GM21528 (cell line): ENCODE measurements around the gene IL6.
"Not testable (repeated sequence)": the region's sequence is repeated elsewhere in the genome, so short reads cannot be mapped to it uniquely, and the experiment has no call there.

Experiments
- ATAC-seq: cut with Tn5 transposase; IDR thresholded peaks from one replicate; pipeline ENCODE4 v1.9.1; 2021; ENCODE audit warnings: mild to moderate bottlenecking, moderate library complexity; ENCODE audit not compliant: unreplicated experiment, low FRiP score

The IL6 gene

DNA sequence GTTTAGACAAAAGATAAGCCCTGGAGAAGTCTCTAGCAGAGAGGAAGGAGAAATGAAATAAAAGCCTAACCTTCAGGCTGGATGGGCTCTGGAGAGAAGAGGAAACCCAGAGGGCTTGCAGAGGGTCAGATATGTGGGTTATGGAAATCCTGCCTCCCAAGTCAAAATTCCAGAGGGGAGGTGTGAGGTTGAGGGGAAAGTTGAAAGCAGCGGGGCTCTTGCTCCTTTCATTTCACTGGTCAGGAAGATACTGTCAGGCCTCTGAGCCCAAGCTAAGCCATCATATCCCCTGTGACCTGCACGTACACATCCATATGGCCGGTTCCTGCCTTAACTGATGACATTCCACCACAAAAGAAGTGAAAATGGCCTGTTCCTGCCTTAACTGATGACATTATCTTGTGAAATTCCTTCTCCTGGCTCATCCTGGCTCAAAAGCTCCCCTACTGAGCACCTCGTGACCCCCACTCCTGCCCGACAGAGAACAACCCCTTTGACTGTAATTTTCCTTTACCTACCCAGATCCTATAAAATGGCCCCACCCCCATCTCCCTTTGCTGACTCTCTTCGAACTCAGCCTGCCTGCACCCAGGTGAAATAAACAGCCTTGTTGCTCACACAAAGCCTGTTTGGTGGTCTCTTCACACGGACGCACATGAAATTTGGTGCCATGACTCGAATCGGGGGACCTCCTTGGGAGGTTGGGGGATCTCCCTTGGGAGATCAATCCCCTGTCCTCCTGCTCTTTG, 23.7 kb upstream of the IL6 start:
- ATAC-seq: not testable (repeated sequence)

DNA sequence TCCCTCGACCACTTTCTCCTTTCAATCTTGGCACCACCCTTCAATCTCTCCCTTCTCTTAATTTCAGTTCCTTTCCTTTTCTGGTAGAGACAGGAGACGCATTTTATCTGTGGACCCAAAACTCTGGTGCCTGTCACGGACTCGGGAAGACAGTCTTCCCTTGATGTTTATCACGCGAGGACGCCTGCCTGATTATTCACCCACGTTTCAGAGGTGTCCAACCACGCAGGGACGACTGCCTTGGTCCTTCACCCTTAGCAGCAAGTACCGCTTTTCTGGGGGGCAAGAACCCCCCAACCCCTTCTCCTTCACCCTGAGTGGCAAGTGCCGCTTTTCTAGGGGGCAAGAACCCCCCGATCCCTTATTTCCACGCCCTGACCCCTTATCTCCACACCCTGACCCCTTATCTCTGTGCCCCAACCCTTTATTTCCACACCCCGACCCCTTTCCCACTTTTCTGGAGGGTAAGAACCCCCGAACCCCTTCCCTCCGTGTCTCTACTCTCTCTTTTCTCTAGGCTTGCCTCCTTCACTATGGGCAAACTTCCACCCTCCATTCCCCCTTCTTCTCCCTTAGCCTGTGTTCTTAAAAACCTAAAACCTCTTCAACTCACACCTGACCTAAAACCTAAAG, 22.9 kb upstream of the IL6 start:
- ATAC-seq: not testable (repeated sequence)

DNA sequence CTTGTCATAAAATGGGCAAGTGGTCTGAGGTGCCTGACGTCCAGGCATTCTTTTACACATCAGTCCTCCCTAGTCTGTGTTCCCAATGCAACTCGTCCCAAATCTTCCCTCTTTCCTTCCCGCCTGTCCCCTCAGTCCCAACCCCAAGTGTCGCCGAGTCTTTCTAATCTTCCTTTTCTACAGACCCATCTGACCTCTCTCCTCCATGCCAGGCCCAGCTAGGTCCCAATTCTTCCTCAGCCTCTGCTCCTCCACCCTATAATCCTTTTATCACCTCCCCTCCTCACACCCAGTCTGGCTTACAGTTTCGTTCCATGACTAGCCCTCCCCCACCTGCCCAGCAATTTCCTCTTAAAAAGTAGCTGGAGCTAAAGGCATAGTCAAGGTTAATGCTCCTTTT, 22.3 kb upstream of the IL6 start:
- not testable (repeated sequence) for ATAC-seq

DNA sequence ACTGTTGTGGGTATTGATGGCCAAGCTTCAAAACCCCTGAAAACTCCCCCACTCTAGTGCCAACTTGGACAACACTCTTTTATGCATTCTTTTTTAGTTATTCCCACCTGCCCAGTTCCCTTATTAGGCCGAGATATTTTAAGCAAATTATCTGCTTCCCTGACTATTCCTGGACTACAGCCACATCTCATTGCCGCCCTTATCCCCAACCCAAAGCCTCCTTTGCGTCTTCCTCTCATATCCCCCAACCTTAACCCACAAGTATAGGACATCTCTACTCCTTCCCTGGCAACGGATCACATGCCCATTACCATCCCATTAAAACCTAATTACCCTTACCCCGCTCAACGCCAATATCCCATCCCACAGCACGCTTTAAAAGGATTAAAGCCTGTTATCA, 21.1 kb upstream of the IL6 start:
- ATAC-seq: not testable (repeated sequence)

DNA sequence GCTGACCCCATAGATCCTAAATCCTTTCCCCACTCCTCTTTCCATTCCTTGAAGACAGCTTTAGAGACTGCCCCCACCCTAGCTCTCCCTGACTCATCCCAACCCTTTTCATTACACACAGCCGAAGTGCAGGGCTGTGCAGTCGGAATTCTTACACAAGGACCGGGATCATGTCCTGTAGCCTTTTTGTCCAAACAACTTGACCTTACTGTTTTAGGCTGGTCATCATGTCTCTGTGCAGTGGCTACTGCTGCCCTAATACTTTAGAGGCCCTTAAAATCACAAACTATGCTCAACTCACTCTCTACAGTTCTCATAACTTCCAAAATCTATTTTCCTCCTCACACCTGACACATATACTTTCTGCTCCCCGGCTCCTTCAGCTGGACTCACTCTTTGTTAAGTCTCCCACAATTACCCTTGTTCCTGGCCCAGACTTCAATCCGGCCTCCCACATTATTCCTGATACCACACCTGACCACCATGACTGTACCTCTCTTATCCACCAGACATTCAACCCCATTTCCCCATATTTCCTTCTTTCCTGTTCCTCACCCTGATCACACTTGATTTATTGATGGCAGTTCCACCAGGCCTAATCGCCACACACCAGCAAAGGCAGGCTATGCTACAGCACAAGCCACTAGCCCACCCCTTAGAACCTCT, 19.8 kb upstream of the IL6 start:
- not testable (repeated sequence) for ATAC-seq

DNA sequence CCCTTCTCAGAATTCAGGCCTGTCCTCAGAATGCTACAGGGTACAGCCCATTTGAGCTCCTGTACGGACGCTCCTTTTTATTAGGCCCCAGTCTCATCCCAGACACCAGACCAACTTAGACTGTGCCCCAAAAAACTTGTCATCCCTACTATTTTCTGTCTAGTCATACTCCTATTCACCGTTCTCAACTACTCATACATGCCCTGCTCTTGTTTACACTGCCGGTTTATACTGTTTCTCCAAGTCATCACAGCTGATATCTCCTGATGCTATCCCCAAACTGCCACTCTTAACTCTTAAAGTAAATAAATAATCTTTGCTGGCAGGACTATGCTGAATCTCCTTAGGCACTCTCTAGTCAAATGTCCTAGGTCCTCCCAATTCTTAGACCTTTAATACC, 18.8 kb upstream of the IL6 start:
- not testable (repeated sequence) for ATAC-seq

DNA sequence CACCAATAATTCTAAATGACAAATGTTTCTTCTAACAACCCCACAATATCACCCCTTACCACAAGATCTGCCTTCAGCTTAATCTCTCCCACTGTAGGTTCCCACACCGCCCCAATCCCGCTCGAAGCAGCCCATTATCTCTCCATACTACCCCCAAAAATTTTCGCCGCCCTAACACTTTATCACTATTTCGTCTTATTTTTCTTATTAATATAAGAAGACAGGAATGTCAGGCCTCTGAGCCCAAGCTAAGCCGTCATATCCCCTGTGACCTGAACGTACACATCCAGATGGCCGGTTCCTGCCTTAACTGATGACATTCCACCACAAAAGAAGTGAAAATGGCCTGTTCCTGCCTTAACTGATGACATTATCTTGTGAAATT, 18.3 kb upstream of the IL6 start:
- not testable (repeated sequence) for ATAC-seq

DNA sequence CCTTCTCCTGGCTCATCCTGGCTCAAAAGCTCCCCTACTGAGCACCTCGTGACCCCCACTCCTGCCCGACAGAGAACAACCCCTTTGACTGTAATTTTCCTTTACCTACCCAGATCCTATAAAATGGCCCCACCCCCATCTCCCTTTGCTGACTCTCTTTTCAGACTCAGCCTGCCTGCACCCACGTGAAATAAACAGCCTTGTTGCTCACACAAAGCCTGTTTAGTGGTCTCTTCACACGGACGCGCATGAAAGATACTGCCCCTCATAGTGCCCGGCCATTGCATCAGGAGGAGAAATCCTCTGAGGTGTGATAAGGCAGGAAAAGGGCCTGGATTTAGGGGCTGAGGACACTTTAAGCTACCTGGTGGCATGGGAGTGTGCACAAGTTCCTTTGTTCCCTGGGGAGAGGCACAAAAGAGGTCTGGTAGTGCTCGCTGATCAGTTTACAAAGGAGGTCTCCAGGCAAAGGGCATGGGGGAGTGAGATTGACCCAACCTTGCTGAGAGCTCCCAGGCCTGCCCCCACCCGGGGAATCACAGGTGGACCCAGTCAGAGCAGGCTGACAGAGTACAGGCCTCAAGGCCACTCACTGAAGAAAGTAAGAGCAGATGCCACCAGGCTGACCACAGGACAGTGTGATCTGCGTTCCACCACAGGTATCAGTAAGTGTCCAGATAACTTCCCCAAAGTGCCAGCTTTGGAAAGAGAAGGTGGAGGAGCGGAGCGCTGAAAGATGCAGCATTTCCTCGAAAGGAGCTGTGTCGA, 17.8 kb upstream of the IL6 start:
- not testable (repeated sequence) for ATAC-seq

DNA sequence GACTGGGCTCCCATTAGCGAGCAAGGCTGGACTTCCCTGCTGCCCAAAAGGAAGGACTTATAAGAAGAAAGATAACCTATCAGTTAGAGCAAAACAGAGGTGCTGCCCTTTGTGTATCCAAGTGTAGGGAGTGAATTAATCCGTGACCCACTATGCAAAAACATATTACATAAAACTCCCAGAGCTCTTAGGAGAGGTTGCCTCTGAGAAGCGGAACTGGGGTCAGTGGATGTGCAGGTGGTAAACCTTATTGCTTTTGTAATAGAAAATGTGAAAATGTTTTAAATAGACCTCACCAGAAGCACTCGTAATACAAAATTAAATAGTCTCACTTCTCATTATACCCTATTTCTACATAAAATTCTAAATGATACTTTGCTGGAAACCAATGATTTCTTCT, 17.1 kb upstream of the IL6 start:
- ATAC-seq: no peak

DNA sequence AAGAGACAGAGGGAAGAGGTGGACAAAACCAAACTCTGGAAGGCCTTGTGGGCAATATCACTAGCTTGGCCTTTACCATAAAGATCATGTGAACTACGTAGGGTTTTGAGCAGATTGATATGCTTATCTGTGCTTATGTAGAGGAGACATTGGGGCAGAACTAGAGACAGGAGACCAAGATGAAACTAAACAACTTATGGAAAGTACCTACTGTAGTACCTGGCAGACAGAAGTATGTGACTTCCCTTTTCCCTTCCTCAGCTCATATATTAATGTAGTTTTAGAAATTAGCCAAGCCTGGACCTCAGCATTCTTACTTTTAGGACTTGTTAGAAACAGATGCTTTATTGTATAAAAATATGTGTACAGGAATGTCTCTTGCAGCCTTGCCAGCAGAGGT, 14.0 kb upstream of the IL6 start:
- no peak for ATAC-seq

DNA sequence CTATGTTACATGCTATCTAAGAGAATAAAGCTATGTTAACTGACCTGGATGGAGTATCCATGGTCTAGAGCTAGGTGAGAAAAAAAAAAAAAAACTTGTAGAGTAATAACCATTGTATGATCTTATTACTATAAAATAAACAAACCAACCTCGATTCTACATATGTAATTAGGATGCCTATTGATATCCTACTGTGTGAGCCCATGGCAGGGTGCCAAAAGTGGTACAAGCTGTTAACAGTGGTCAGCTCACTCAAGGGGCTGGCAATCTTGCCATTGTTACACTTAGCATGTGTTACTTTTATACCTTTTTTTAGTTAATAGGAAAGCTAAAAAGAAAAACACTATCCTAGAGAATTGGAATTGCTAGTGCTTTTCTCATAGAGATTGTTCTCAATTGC, 13.5 kb upstream of the IL6 start:
- ATAC-seq: no peak

DNA sequence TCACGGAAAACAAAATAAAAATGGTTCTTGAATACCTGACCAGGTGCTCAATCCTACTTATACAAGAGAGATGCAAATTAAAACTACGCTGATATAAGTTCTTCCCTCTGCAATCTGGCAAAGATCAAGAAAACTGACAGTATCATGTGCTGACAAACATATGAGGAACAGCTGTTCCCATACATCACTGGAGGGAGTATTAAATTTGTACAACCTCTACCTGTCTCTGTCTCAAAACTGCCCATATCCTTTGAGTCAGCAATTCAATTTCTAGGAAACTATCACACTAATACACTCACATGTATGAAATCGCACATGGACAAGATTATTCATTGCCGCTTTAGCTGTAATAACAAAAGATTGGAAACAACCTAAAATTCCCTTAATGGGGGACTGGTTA, 11.0 kb upstream of the IL6 start:
- ATAC-seq: no peak

DNA sequence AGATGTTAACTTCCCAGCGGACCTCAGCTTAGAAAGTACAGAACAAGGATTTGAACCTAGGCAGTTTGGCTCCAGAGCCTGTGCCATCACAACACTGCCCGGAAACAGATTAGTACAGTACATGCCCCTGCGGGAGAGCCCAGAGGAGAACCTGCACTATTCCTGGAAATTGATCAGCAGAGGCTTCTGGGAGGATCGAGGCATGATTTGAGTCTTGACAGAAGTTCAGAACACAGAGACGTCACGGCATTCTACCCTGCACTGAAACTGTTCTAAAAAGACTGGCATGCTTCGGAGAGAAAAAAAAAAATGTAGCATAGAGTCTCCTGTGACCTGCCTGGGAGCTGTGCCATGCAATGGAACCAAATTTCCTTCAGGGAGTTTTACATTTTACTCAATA, 9.2 kb upstream of the IL6 start:
- no peak for ATAC-seq

DNA sequence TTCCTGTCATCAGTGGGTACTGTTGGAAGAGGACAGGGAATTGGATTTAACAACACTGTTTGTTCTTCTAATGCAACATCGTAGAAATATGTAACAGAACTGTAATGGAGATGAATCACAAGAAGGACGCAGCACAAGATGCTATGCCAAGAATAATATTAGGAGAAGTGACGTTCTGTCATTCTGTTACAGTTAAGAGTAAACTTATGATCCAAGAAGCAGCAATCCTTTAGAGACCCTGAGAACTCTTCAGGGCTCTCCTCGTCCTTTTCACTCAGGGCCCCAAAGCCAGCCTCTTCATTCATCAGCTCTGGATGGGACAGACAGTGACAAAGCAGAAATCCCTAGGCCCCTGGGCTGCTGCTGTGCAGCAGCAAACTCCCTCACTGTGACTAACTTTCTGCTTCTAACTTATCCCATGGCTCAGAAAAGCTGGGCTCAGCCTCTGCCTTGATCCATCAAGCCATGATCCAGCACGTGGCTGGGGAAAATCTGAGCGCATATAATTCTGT, 8.7 kb upstream of the IL6 start:
- ATAC-seq: no peak

DNA sequence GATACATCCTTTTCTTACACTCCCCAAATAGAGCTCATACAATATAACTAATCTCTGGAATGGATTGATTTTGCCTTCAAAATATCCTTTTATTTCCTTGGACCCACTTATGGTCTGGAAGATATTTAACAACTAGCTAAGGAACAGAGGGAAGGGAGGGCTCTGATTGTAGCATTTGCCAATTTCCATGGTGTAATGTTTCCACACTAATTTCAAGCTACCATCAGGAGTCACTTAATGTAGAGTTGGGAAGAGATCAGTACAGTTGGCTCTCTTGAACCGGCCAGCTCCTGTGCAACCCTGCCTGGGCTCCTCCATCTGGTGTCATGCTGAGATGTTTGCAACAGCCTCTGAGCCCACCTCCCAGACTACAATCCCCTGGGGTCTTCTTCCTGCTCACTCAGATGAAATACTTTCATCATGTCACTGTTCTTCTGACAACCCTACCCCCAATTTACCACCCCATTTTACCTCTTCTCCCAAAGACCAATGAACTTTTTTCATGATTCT, 8.0 kb upstream of the IL6 start:
- ATAC-seq: no peak

DNA sequence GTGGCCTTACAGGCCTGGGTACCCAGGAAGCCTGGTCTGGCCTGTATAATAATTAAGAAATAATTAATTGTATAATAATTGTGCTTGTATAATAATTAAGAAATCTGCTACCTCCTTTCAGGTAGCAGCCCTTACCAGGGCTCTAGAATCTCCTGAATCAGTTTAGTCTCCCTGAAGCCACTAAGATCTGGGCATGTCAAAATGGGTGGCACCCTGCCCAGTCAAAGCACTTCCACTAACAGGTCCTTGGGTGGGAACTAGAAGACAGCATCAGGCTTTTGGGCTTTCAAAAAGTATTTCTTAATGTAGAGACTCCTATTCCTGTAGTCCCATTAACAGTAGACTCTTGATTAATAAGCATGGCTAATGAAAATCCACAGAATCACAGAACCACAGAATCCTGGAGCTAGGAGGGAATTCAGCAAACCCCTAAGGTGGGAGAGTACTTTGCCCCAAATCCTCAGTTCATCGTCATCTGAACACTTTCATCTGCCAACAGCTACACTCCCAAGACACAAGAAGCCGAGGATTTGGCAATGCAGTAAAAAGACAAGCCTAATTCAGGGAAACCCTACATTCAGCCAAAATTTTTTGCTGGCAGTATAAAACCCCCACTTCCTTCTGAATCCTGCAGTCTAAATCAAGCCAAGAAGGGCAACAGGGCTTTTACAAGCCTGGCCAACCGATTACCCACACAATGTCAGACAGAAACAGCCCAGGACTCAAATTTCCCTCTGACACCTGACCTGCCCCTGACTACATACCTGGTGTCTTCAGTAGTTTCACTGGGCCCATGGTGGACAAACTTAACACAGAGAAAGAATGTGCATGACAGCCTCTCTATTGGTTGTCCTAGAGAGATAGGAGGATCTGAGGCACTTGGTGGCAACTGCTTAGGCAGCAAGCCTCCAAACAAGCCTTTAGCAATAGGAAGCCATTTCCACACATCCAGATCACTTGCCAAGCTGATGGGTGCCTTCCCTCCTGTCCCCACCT, 5.9 kb upstream of the IL6 start:
- ATAC-seq: no peak

DNA sequence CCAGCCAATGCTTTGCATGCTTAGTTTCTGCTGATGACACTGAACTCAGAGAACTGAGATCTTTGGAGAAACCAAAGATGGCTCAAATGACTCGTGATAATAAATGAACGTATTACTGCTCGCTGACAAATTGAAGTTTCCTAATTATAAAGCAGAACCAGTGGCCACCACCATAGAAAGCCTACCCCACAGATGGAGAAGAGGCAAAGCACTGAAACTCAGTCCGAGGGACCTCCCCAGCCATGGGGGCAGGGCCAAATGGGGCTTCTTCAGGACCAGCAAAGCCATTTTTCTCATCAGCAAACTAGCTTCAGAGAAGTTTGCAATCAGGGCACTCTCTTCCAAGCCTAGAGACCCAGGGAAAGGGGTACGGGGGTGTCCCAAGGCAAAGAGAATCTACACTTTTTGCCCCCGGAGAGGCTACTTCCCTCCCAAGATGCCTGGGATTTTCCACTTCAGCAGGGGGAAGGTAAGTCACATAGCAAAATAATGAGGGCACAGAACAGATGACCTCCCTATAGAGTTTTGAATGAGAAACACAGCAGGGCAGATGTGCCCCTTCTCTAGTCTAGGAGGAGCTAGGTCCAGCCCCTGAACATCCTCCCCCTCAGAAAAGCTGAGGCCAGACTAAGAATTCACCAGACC, 4.3 kb upstream of the IL6 start:
- ATAC-seq: no peak

DNA sequence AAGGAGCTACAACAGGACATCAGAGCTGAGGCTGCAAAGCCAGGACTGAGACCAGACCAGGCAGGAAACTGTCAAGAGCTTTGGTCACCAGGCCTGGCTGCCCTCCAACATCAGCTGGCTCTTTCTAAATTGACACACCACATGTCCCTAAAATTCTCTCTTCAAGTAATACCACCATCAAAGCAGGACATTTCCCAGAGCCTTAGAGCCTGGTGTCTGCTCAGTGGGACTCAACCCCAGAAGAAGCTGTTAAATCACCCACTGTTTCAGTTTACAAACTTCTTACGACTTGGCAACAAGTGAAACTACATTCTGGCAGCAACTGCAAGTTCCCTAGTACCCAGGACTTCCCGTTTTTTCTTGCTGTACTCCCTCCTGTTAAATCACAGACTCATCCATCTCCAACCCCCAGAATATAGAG, 3.8 kb upstream of the IL6 start:
- no peak for ATAC-seq

DNA sequence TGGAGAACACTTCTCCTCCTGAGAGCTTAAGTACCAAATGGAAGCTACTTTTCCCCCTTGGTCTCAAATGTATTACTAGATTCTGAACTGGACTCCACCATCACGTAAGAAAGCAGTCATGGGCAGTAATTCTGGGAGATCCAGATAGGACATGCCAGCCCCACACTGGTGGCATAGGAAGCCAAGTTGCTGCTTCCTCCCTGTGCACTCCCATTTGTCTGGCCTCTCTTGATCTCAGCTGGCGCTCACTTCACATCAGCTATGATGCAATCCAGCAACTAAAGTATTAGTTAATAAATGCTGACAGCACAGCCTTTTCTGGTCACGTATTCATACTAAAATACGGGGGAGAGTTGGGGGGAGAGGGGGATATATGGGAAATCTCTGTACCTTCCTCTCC, 3.4 kb upstream of the IL6 start:
- no peak for ATAC-seq
